Measurements from ENCODE around the gene FBXL7.

- TF ChIP-seq, protein P1, sequence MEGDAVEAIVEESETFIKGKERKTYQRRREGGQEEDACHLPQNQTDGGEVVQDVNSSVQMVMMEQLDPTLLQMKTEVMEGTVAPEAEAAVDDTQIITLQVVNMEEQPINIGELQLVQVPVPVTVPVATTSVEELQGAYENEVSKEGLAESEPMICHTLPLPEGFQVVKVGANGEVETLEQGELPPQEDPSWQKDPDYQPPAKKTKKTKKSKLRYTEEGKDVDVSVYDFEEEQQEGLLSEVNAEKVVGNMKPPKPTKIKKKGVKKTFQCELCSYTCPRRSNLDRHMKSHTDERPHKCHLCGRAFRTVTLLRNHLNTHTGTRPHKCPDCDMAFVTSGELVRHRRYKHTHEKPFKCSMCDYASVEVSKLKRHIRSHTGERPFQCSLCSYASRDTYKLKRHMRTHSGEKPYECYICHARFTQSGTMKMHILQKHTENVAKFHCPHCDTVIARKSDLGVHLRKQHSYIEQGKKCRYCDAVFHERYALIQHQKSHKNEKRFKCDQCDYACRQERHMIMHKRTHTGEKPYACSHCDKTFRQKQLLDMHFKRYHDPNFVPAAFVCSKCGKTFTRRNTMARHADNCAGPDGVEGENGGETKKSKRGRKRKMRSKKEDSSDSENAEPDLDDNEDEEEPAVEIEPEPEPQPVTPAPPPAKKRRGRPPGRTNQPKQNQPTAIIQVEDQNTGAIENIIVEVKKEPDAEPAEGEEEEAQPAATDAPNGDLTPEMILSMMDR (IDR thresholded peaks at IDR 0.05; ENCODE audit: low read depth, low read length): no peak
- no peak for TF ChIP-seq POLR2A (IDR thresholded peaks at IDR 0.05; ENCODE audit: extremely low read depth, insufficient read length)
- no peak for TF ChIP-seq MYC (IDR thresholded peaks at IDR 0.05; ENCODE audit: low read depth, low read length)
- TF ChIP-seq MAX (IDR thresholded peaks at IDR 0.05; ENCODE audit: low read depth, low read length): no peak
Observed at GRCh38 chr5:15564957-15565356, 65.0 kb downstream of the FBXL7 start.

Data from NB4 (cell line).